NOMO-1 treated with DMSO at 0.1 percent for 48 hours (cell line): ENCODE data around the gene FLNB.
"Not testable (repeated sequence)": the region's sequence is repeated elsewhere in the genome, so short reads cannot be mapped to it uniquely, and the experiment has no call there.

ENCODE experiments used
- DNase-seq: peaks from one replicate; lab custom pipeline; 2025; ENCODE audit not compliant: unreplicated experiment; lab: John Stamatoyannopoulos, UW

FLNB gene

GRCh38 chr3:58049143-58049785, 41.0 kb downstream of the FLNB start:
- DNase-seq = no peak

GRCh38 chr3:58051196-58051595, 43.0 kb downstream of the FLNB start:
- peak; percentile 85 for DNase-seq

GRCh38 chr3:58051658-58052261, 43.5 kb downstream of the FLNB start:
- not testable (repeated sequence) for DNase-seq

GRCh38 chr3:58052373-58053273, 44.4 kb downstream of the FLNB start:
- peak; percentile 55 for DNase-seq

GRCh38 chr3:58054652-58055051, 46.4 kb downstream of the FLNB start:
- DNase-seq = no peak

- peak; percentile 18 for DNase-seq
These were observed 47.1 kb downstream of the FLNB start for GRCh38 chr3:58055314-58055713.

GRCh38 chr3:58055891-58056290, 47.7 kb downstream of the FLNB start:
- not testable (repeated sequence) for DNase-seq

GRCh38 chr3:58058361-58059263, 50.4 kb downstream of the FLNB start:
- peak; percentile 9 for DNase-seq

GRCh38 chr3:58059349-58060321, 51.4 kb downstream of the FLNB start:
- peak; percentile 45 for DNase-seq

- DNase-seq = no peak
These were observed 54.2 kb downstream of the FLNB start for GRCh38 chr3:58062472-58062871.

GRCh38 chr3:58063022-58063815, 55.0 kb downstream of the FLNB start:
- DNase-seq = peak; percentile 28

- no peak for DNase-seq
These were observed 56.9 kb downstream of the FLNB start for GRCh38 chr3:58064923-58065638.

GRCh38 chr3:58065700-58066167, 57.5 kb downstream of the FLNB start:
- DNase-seq = no peak

- DNase-seq = no peak
These were observed 58.6 kb downstream of the FLNB start for GRCh38 chr3:58066842-58067241.

- no peak for DNase-seq
These were observed 60.0 kb downstream of the FLNB start for GRCh38 chr3:58068122-58068809.

- no peak for DNase-seq
These were observed 63.3 kb downstream of the FLNB start for GRCh38 chr3:58071480-58071971.

GRCh38 chr3:58072052-58072762, 64.0 kb downstream of the FLNB start:
- no peak for DNase-seq
